Right ventricle myocardium superior (tissue), 1 donor: ENCODE results near the gene KCNJ6. TPM values are rescaled to one million over a fixed set of nuclear protein-coding genes. Genes with fewer than 3 reads are reported as not detected.
"Not testable (repeated sequence)": the region's sequence is repeated elsewhere in the genome, so short reads cannot be mapped to it uniquely, and the experiment has no call there.

Experiments used
- ATAC-seq: fragments of 200-7000 bp; cut with Tn5 transposase; one replicate; pipeline ENCODE4 v1.9.1; 2020; ENCODE audit warnings: mild to moderate bottlenecking; ENCODE audit not compliant: poor library complexity
- DNase-seq: peaks from one replicate; pipeline ENCODE4 v3.0.0-alpha.2; 2020
- intact Hi-C: fragments of 100-400 bp; cut with DNase I; formaldehyde crosslinking; loops from one replicate; pipeline ENCODE4 v1.11.2; 2022
- long read RNA-seq: library from polyadenylated mRNA; unstranded; transcript quantifications from one replicate; pipeline ENCODE4 v2.0.0, GENCODE V29; 2021
- total RNA-seq: library from RNA; stranded (reverse); fragmentation: NEBNext Ultra II Directional; extraction: Animal tissue kit (Norgen Biotek cat#: 25700); gene quantifications from one replicate; pipeline ENCODE4 v1.2.1, GENCODE V29; 2021
- donor health status: DM: no; HTN: yes; CAD: no; lungs with severe emphysema.

The KCNJ6 gene, protein sequence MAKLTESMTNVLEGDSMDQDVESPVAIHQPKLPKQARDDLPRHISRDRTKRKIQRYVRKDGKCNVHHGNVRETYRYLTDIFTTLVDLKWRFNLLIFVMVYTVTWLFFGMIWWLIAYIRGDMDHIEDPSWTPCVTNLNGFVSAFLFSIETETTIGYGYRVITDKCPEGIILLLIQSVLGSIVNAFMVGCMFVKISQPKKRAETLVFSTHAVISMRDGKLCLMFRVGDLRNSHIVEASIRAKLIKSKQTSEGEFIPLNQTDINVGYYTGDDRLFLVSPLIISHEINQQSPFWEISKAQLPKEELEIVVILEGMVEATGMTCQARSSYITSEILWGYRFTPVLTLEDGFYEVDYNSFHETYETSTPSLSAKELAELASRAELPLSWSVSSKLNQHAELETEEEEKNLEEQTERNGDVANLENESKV
- total RNA-seq = not detected
- long read RNA-seq, partial matches to known transcripts = 0 of 1 reads
- long read RNA-seq, other reads (novel, unspliced or antisense) = 1 of 1 reads

DNA sequence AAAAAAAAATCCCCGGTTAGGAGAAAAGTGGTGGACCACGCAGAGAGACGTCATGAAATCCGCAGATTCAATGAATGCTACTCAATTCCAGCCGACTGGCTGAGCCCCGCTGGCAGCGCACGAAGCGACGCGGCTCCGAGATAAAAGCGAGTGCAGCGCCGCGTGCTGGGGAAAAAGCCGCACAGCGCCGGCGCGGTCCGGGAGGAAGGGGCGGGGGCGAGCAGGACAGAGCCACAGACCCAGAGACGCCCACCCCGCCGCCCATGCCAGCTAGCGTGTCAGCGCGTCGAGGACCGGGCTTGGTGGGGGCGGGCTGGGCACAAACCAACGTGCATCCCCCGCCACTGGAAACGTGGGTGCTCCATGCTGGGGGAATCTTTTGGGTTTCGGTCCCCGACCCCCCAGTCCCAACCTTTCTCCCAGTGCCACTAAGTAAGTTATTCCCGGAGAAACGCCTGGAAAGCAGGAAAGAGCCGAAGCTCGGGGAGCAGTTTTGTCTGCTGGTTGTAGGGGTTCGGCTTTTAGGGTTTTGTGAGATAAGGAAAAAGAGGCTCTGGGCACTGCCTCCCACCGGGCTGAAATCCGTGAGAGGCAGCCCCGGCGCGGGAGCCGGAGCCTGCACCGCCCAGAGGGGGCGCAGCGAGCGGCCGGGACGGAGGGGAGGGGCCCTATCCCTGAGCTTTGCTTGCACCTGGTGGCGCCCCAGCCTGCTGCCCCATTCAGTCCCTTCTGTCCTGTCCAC is at the start of gene KCNJ6:
Gene KCNJ6, minus strand, starts transcription at position 148 of the 742 bp plus-strand sequence. CDS start 75,775 bp downstream, outside the sequence.
- ATAC-seq (peak; percentile 85), DNase-seq (peak; percentile 53)
- intact Hi-C loops = loop anchor here (10.0 kb wide), 1 partner anchor 202 kb away; no protein-coding TSS in a partner anchor

DNA sequence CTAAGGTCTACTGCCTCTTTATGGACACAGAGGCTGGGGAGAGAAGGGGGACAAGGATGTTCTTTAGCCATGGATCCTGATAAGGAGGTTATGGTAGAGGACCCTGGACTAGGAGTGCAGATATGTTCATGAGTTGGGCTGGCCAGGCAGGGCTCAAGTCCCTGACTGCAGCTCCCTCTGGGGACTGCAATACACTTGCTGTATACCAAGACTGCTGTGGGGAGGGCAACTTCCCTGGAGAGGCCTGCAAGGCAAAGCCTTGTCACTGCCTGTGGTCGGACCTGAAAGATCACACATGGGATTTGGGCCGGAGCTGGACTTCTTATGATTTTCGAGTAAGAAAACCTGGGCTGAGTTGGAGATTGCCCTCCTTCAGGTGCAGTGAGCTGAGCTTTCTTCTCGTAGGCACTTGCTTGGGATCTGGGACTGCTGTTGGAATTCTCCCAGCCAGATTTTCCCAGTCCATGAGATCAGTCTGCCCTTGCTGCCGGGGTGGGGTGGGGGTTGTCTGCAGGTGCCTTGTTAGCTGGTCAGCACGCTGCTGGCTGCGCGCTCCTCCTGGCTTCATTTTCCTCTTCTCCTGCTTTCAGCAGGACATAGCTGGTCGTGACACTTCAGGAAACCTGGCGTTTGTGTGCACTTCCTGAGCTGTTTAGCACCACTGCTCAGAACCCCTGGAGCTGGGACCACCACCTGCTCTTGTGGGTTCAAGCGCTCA is 49.0 kb upstream of the KCNJ6 start:
- DNase-seq (no peak), ATAC-seq (no peak)
- intact Hi-C loops = no loop called here

DNA sequence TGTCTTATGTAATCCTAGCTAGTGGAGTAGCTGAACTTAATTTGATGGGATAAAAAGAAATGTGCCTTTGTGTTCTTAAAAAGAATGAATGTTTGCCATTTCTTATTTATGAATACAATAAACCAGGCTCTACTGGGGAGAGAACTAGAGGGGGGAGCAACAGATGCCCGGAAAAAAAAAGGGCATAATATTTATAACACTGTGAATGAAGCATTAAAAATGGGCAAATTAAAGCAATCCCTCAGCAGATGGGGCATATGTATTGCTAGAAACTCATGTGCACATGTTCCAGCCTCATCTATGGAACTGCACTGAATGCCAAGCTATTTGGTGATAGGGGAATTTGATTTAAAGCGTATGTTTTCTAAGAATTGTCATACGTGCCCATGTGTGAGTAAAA is 42.3 kb upstream of the KCNJ6 start:
- no peak for ATAC-seq
- intact Hi-C loops = no loop called here
- DNase-seq = no peak

DNA sequence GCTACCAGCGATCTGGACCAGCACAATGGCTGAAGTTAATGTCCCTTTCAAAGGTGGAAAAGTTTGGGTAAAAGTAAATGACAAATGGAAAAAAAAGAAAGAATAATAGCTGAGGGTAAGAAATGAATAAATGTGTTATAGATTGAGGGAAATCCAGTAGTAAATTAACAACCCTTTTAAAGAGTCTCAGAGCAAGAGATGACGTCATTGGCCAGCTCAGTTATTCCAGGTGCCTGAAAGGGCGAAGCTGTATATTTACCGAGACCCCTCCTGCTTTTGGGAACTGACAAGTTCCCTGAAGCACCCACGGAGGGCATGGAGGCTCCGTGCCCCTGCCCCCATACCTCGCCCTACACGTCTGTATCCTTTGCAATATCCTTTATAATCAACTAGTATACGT is 40.5 kb upstream of the KCNJ6 start:
- DNase-seq (no peak), ATAC-seq (no peak)
- intact Hi-C loops = no loop called here

DNA sequence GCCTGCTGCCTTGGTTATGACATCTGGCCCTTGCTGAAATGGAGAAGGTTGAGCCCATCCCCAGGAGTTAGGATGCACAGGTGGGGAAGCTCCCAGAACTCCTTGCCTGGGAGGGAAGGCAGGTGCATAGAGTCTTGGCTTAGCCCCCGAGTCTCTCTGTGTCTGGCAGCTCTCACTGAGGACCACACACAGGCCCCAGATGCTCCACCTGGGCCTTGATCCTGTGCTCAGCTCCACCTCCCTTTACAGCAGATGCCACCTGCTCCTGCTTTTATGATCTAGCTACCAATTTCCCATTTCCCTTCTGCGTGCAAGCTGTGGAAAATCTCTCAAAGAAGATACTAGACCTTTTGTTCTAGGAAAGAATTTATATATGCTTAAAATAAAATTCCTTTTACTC is 28.8 kb upstream of the KCNJ6 start:
- DNase-seq = no peak
- ATAC-seq = no peak
- intact Hi-C loops = no loop called here

DNA sequence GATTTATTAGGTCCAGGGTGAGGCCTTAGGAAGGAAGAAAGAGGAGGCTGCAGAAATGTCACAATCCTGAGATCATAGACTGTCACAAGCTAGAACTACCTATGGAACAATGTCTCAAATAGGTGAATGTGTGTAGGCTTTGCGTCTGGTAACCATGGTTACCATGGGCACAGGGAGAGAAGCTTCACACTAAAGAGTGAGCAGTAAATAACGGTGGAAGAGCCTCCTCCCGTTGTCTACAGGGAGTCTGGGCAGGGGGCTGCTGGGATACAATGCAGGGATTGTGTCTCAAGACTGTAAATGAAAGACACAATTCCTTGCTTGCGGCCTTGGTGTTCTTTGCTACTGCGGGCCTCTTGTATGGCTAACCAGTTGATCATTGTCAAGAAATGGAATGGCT is 28.2 kb upstream of the KCNJ6 start:
- intact Hi-C loops = no loop called here
- ATAC-seq (no peak), DNase-seq (no peak)

DNA sequence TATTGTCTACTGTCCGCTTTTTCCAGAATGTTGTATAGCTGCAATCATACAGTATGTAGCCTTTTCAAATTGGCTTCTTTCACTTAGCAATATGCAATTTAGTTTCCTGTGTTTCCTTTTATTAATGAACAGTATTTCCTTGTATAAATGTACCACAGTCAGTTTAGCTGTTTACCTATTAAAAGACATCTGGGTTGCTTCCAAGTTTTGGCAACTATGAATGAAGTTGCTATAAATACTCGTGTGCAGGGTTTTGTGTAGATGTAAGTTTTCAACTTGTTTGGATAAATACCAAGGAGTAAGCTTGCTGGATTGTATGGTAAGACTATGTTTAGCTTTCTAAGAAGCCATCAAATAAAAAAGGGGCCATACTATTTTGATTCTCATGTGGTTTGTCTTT is 24.4 kb upstream of the KCNJ6 start:
- ATAC-seq = peak; percentile 34
- intact Hi-C loops = no loop called here
- no peak for DNase-seq

DNA sequence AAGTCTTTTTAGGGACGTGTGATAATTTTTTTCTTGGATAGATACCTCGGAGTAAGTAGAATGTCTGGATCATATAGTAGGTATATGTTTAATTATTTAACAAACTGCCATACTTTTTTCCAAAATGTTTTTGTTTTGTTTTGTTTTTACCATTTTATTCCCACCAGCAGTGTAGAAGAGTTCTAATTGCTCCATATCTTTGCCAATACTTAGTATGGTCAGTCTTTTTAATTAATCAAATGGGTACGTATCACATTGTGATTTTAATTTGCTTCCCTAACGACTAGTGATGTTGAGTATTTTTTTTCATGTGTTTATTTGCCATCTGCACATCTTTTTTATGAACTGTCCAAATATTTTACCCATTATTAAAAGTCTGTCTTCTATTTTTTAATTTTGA is 23.6 kb upstream of the KCNJ6 start:
- ATAC-seq (no peak), DNase-seq (no peak)
- intact Hi-C loops = no loop called here

DNA sequence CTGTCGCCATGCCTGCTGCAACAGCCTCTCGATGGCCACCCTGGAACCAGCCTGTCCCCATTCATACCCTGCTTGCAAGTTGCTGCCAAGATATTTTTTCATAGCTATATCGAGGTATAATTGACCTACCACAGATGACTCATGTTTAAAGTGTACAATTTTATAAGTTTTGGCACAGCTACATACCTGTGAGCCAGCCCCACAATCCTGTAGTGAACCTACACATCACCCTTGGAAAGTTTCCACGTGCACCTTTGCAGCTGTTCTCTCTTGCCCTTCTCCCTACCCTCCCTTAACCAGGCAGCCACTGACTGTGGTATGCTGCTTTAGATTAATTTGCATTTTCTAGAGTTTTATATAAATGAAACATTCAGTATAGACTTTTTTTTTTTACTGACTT is 23.0 kb upstream of the KCNJ6 start:
- intact Hi-C loops = no loop called here
- ATAC-seq = no peak

DNA sequence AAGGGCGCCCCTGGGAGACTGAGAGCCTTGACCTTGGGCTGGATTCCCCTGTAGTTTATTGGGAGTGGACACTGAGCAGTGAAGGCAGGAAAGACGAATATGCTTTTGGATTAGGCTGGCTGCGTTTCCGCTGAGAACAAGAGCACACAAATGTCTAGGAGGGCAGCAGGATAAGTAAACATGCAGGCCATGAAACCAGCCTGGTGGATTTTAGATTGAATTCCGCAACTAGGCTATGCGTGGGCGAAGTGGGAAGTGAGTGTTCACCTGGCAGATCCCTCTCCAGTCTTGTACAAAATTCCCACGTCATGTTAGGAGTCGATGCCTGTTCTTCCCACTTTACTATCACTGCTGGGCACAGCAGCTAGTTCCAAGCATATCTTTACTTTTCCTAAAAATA is 21.4 kb upstream of the KCNJ6 start:
- DNase-seq = no peak
- ATAC-seq = no peak
- intact Hi-C loops = no loop called here

More for the DNA sequence above, 23.0 kb upstream of the KCNJ6 start:
- no peak for DNase-seq

DNA sequence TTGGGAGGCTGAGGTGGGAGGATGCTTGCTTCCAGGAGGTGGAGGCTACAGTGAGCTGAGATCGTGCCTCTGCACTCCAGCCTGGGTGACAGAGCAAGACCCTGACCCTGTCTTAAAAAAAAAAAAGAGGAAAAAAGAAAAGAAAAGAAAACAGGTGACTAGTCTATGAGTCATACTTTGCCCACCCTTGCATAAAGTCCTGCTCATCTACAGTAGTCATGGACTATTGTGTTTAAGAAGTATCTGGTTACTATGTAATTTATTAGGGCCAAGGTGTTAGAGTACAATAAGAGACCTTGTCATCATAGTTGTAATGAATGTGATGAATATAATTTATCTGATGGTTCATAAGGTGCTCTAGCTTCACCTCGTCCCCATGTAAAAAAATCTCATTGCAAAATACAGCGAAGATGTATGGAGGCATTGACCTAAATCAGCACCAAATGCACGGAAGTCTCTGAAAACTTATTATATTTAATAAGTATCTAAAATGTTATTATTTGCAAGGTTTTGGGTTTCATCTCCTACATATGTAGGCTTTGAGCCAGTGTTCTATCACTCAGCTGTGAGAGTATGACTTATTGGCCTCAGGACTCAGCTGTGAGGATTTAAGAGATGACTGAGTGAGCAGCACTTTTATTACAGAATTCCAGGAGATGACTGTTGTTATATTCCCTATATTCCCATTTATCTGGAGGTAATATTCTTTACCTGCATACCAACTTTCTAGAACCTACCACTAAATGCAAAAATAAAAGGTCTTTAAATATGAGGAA is 19.9 kb upstream of the KCNJ6 start:
- DNase-seq (no peak), ATAC-seq (no peak)
- intact Hi-C loops = no loop called here

DNA sequence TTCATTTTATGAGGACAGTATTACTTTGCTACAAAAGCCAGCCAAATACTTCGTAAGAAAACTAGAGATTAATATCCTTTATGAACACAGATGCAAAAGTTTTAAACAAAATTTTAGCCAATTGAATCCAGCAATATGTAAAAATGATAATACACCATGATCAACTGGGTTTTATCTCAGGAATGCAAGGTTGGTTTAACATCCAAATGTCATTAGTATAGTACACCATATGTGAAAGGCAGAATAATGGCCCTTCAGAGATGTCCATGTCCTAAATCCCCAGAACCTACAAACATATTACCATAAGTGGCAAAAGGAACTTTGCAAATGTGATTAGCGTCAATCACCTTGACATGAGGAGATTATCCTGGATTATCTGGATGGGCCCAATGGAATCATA is 16.7 kb upstream of the KCNJ6 start:
- no peak for DNase-seq
- ATAC-seq = no peak
- intact Hi-C loops = no loop called here

DNA sequence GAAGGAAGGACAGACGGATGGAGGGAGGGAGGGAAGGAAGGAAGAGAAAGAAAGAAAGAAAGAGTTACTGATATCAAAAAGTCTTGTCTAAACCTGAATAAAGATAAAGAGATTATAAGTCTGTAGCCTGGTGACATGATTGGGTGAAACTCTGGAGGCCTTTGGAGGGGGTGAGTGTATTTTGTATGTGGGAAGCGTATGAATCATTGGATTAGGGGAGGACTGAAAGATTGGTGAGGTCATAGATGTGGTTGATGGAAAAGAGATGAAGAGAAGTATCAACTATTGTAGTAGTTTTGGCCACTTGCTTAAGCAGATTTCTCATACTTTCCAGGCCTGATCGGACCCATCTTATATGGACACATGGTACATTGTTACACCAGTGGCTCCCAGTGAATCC is 11.5 kb upstream of the KCNJ6 start:
- intact Hi-C loops = no loop called here
- ATAC-seq (no peak), DNase-seq (no peak)

DNA sequence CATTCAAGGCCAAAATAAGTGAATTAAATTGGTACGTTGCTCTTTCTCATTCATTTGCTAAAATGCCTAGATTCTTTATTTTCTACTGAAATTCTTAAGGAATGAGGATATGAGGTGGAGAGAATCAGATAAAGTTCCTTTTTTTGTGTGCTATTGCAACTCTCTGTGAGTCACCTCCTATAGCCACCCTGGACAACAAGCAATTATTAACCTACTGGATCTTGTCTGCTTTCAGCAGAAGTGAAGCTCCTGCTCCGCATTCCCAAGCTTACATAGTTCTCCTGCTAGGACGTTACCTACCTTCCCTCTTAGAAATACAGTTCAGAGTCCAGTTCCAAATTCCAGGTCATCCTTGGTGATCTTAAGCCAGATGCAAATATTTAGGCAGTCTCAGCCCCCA is 4.8 kb upstream of the KCNJ6 start:
- no peak for ATAC-seq
- intact Hi-C loops = no loop called here
- no peak for DNase-seq

DNA sequence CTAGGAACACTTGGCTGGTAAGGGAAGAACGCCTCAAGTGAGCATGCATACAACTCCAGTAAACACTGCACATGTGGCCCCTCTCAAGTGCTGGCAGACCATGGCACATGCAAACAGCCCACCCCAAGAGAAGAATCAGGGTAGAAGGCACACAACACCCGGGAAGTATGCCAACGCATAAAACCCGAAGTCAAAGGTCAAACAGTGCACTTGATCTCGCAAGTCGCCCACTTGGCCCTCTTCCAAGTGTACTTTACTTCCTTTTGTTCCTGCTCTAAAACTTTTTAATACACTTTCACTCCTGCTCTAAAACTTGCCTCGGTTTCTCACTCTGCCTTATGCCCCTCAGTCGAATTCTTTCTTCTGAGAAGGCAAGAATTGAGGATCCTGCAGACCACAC is 4.0 kb upstream of the KCNJ6 start:
- intact Hi-C loops, ATAC-seq: not testable (repeated sequence)

DNA sequence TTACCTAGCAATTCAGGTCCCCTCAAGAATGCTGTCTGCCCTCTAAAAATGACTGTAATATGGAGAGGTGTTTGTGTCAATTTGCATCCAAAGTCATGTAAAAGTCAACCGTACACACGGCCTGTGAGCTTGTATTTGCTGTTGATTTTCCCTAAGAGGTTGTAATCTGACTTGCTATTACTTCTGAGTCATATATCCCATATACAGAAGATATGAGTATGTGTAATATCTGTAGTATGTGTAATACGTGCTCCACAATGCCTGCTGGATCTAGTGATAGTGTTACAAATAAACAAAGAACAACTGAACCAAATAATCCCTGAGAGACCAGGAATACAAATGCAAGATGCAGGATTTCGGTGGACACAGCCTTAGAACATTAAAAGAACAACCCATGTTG is 1.4 kb upstream of the KCNJ6 start:
- ATAC-seq = no peak
- intact Hi-C loops = loop anchor here (10.0 kb wide), 1 partner anchor 203 kb away; no protein-coding TSS in a partner anchor
- DNase-seq = no peak

More for the DNA sequence above, 4.0 kb upstream of the KCNJ6 start:
- DNase-seq = not testable (repeated sequence)

DNA sequence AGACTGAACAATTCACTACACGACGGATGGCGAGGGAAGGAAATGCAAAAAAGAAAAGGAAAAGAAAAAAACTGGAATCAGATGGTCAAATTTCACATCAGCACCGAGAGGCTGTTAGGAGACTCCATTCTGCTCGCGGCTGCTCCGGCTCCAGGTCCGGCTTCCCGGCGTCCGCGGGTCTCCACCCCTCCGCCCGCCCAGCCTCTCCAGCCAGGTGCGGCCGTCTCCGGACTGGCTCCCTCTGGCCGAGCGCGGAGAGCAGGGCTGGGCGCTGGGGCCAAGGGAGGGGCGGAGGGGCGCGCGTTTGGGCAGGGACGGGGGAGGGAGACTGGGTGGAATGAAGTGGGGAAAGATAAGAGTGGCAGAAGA is 332 bp downstream of the KCNJ6 start:
- peak; percentile 36 for ATAC-seq
- intact Hi-C loops = loop anchor here (10.0 kb wide), 1 partner anchor 201 kb away; no protein-coding TSS in a partner anchor
- no peak for DNase-seq

DNA sequence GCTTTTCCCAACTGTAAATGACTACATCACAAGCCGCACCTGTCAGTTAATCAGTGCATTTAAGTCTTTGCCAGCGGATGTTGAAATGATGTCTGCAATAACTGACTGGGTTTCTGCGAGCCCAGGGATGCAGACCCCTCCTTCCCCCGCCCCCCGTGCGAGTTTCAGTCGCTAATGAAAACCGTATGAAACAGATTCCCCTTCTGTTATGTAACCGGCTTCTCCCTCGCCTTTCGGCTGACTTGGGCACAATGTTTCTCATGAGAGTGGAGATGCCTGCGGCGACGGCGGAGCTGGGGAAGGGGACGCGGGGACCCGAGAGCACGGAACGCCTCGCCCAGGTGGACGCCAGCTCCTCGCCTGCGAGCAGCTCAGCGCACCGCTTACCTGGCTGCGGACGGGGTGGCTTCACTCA is 753 bp downstream of the KCNJ6 start:
- ATAC-seq (no peak), DNase-seq (no peak)
- intact Hi-C loops = loop anchor here (10.0 kb wide), 1 partner anchor 201 kb away; no protein-coding TSS in a partner anchor
